HCT116 (cell line): ENCODE results near the gene NFAT5.

Experiments used
- JUND ChIP-seq: IDR thresholded peaks from 2 replicates; pipeline ENCODE4 v1.6.1; 2012
- POLR2A ChIP-seq: IDR thresholded peaks from 2 replicates; pipeline ENCODE4 v1.7.0; 2011; ENCODE audit warnings: borderline replicate concordance; ENCODE audit not compliant: insufficient read depth, insufficient read length; ENCODE audit errors: extremely low read depth
- RAD21 ChIP-seq: IDR thresholded peaks from 2 replicates; pipeline ENCODE4 v1.6.1; 2012; ENCODE audit warnings: low read depth, mild to moderate bottlenecking
- TF ChIP-seq, protein P1 (sequence below), 3 experiments: fragments of 200-600 bp in 1 of 3; sonication (generic) in 1 of 3; IDR thresholded peaks in 2 of 3; conservative IDR thresholded peaks in 1 of 3; 2 replicates each; pipeline ENCODE4 v1.5.1; 2012 to 2017; ENCODE audit warnings: low read depth in 2 of 3, low read length in 2 of 3, antibody characterized with exemption in 1 of 3, borderline replicate concordance in 1 of 3, control low read depth in 1 of 3, mild to moderate bottlenecking in 1 of 3, mixed read lengths in 1 of 3, mixed run types in 1 of 3, moderate library complexity in 1 of 3; ENCODE audit not compliant: insufficient read depth in 1 of 3

DNA sequence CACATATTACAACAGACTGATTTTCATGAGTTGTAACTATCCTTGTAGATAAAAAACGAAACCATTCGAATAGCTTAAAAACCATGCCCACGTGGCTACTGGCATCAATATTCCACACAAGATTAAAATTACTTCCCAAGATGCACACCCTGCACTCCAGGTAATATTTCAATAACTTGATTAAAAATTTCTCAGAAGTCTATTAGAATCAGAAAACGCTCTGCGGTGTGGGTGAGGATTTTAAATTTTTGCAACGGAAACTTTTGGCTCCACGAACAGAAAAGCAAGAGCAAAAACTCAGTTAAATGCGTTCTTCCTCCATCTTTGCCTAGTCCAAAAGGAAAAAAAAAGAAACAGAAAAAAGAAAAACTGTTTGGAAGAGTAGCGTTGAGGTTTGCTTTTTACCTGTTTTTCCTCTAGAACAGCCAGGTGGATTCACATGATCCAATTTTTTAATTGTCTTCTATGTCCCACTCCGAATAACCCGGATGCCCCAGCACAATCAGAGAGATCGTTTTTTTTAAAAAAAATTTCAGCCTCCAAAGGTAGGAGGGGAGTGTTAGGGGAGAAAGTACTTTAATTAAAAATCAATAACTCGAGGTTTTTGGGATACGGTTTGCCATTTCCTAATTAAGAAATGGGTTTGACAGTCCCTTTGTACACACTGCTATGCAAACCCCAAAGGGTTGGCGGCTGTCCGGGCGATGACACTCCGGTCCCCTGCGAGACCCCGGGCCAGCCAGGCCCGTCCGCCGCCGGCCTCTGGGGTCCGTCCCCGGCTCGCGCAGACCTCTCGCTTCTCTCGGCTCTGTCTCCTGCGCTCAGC lies 708 bp upstream of the NFAT5 start:
- TF ChIP-seq, protein P1, sequence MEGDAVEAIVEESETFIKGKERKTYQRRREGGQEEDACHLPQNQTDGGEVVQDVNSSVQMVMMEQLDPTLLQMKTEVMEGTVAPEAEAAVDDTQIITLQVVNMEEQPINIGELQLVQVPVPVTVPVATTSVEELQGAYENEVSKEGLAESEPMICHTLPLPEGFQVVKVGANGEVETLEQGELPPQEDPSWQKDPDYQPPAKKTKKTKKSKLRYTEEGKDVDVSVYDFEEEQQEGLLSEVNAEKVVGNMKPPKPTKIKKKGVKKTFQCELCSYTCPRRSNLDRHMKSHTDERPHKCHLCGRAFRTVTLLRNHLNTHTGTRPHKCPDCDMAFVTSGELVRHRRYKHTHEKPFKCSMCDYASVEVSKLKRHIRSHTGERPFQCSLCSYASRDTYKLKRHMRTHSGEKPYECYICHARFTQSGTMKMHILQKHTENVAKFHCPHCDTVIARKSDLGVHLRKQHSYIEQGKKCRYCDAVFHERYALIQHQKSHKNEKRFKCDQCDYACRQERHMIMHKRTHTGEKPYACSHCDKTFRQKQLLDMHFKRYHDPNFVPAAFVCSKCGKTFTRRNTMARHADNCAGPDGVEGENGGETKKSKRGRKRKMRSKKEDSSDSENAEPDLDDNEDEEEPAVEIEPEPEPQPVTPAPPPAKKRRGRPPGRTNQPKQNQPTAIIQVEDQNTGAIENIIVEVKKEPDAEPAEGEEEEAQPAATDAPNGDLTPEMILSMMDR (IDR thresholded peaks at IDR 0.05 in 2 of 3, conservative IDR thresholded peaks at IDR 0.05 in 1 of 3; ENCODE audit: borderline replicate concordance in 1 of 3, insufficient read depth in 1 of 3, low read depth in 2 of 3, low read length in 2 of 3), result no peak
- TF ChIP-seq RAD21, result no peak
- TF ChIP-seq POLR2A, result no peak
- no peak for TF ChIP-seq JUND
